IPS-15b (cell line): ENCODE data around the gene SAC3D1.
A peak's percentile ranks its signal among the peaks of the same experiment; 100 is the strongest.
"Not testable (repeated sequence)": the region's sequence is repeated elsewhere in the genome, so short reads cannot be mapped to it uniquely, and the experiment has no call there.

ENCODE experiments used
- H3K27me3 ChIP-seq: one replicate; pipeline ENCODE4 v1.6.1; 2013; ENCODE audit warnings: low read length; ENCODE audit not compliant: control insufficient read depth, insufficient read depth
- H3K36me3 ChIP-seq: one replicate; pipeline ENCODE4 v1.6.1; 2013; ENCODE audit warnings: low read length; ENCODE audit not compliant: control insufficient read depth, insufficient read depth
- H3K4me1 ChIP-seq: one replicate; pipeline ENCODE4 v1.6.1; 2013; ENCODE audit warnings: mild to moderate bottlenecking, low read length; ENCODE audit not compliant: control insufficient read depth, insufficient read depth
- H3K4me3 ChIP-seq: one replicate; pipeline ENCODE4 v1.5.1; 2013; ENCODE audit warnings: low read depth, low read length
- H3K9ac ChIP-seq: one replicate; pipeline ENCODE4 v1.6.1; 2013; ENCODE audit warnings: low read depth, mild to moderate bottlenecking, low read length
- H3K9me3 ChIP-seq: one replicate; pipeline ENCODE4 v1.6.1; 2013; ENCODE audit warnings: mild to moderate bottlenecking, low read length; ENCODE audit not compliant: control insufficient read depth, insufficient read depth

Gene SAC3D1

DNA sequence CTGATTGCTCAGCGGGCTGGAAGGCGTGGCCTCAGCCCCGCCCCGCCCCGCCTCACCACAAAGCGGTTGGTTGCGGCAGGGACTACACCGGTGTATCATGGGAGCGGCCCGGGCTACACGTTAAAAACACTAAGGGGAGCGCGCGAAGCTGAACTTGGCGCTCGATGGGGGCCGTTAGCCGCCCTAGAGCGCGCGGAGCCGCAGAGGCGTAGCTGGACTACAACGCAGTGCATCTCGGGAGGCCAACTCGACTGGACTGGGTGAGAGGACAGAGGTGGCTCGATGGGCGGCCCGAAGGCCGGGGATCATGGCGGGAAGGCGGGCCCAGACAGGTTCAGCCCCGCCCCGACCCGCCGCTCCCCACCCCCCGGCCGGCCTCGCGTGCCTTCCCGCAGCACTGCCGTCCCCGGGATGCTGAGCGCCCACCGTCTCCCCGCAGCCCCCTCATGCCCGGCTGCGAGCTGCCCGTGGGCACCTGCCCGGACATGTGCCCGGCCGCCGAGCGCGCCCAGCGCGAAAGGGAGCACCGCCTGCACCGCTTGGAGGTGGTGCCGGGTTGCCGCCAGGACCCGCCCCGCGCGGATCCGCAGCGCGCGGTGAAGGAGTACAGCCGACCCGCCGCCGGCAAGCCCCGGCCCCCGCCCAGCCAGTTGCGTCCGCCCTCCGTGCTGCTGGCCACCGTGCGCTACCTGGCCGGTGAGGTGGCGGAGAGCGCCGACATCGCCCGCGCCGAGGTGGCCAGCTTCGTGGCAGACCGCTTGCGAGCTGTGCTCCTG is at the start of gene SAC3D1:
Gene SAC3D1, plus strand, starts transcription at position 364 of the 776 bp plus-strand sequence. Its CDS starts 83 bp downstream, at position 447.
- Histone ChIP-seq H3K36me3 (peaks cover 2% of the 10 kb centered on the region), H3K9ac (peak within 1 kb of the TSS; percentile 70), H3K4me3 (peak within 1 kb of the TSS; percentile 78), H3K4me1 (no peaks in the 10 kb centered on the region), H3K9me3 (no peaks in the 10 kb centered on the region), H3K27me3 (no peaks in the 10 kb centered on the region)

- H3K9me3 ChIP-seq = no peaks in the 10 kb centered on the region
- no peaks in the 10 kb centered on the region for H3K4me1 ChIP-seq
- H3K4me3 ChIP-seq = no peak overlapping the region
- H3K9ac ChIP-seq = no peak overlapping the region
- no peaks in the 10 kb centered on the region for H3K36me3 ChIP-seq
- no peaks in the 10 kb centered on the region for H3K27me3 ChIP-seq
These were observed 46.7 kb upstream of the SAC3D1 start for GRCh38 chr11:64994318-64994717.

DNA sequence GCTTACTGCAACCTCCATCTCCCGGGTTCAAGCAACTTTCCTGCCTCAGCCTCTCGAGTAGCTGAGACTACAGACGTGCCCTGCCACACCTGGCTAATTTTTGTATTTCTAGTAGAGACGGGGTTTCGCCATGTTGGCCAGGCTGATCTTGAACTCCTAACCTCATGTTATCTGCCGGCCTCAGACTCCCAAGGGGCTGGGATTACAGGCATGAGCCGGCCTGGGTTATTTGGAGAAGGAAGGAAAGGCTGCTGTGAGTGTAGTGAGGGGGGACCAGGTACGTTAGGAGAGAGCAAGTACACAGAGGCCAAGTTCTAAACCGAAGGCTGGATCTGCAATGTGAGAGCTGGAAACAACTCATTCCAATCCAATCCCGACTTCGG is 44.7 kb upstream of the SAC3D1 start:
- H3K4me1 ChIP-seq = no peaks in the 10 kb centered on the region
- H3K36me3 ChIP-seq = no peaks in the 10 kb centered on the region
- no peaks in the 10 kb centered on the region for H3K9me3 ChIP-seq
- H3K9ac ChIP-seq = no peak overlapping the region
- H3K27me3 ChIP-seq = no peaks in the 10 kb centered on the region
- H3K4me3 ChIP-seq = peak overlapping the region; percentile 23

- no peak within 1 kb of the TSS for H3K9ac ChIP-seq
- no peaks in the 10 kb centered on the region for H3K27me3 ChIP-seq
- no peaks in the 10 kb centered on the region for H3K9me3 ChIP-seq
- H3K4me1 ChIP-seq = no peaks in the 10 kb centered on the region
- H3K4me3 ChIP-seq = peak within 1 kb of the TSS; percentile 23
- H3K36me3 ChIP-seq = no peaks in the 10 kb centered on the region
These were observed 44.2 kb upstream of the SAC3D1 start, which contains the start of gene BATF2 for GRCh38 chr11:64996710-64997380. Gene BATF2 (minus strand): TSS chr11:64996971. CDS start chr11:64996914, 57 bp downstream.

- Histone ChIP-seq H3K36me3 (no peaks in the 10 kb centered on the region), H3K9me3 (no peaks in the 10 kb centered on the region), H3K27me3 (no peaks in the 10 kb centered on the region), H3K4me3 (no peak overlapping the region), H3K9ac (no peak overlapping the region), H3K4me1 (no peaks in the 10 kb centered on the region)
These were observed 42.9 kb upstream of the SAC3D1 start for GRCh38 chr11:64998141-64998540.

- no peaks in the 10 kb centered on the region for H3K27me3 ChIP-seq
- H3K9ac ChIP-seq = no peak overlapping the region
- H3K4me1 ChIP-seq = no peaks in the 10 kb centered on the region
- H3K4me3 ChIP-seq = no peak overlapping the region
- H3K36me3 ChIP-seq = no peaks in the 10 kb centered on the region
- H3K9me3 ChIP-seq = no peaks in the 10 kb centered on the region
These were observed 42.1 kb upstream of the SAC3D1 start for GRCh38 chr11:64998690-64999431.

DNA sequence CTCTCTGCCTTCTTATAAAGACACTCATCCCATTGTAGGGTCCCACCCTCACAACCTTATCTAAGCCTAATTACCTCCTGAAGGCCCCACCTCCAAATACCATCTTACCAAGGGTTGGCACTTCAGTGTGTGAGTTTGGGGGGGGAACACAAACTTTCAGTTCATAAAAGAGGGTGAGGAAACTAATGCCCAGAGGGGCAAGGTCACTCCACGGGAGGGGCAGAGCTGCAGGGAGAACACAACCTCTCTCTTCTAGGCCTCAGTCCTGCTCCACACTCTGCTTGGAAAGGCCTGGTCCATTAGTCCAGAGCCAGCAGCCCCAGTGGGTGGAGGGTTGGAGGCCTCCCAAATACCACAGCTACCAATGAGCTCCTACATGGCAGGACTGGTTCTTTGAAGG is 41.5 kb upstream of the SAC3D1 start:
- Histone ChIP-seq H3K4me3 (no peak overlapping the region), H3K9ac (no peak overlapping the region), H3K27me3 (no peaks in the 10 kb centered on the region)

DNA sequence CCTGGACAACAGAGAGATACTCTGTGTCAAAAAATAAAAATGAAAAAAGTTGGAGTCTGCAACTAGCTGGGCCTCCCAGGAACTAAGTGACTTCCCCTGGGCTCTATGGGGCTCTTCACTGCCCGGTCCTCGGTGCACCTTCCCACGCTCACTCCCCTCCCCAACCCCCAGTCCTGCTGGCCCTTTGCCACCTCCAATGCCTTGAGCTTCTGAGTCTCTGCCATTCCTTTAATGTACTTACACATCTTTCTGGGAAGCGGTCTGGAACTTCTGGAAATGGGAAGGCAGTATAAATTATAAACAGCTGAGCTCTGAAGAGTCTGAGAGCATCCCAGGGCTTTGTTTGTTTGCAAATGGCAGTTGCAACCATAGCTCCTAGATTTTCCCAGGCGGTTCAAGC is 38.3 kb upstream of the SAC3D1 start:
- H3K9ac ChIP-seq = no peak overlapping the region
- no peaks in the 10 kb centered on the region for H3K9me3 ChIP-seq
- H3K4me1 ChIP-seq = no peaks in the 10 kb centered on the region
- H3K27me3 ChIP-seq = no peaks in the 10 kb centered on the region
- no peak overlapping the region for H3K4me3 ChIP-seq
- H3K36me3 ChIP-seq = no peaks in the 10 kb centered on the region

More for the DNA sequence above, 41.5 kb upstream of the SAC3D1 start:
- Histone ChIP-seq H3K9me3 (no peaks in the 10 kb centered on the region), H3K4me1 (no peaks in the 10 kb centered on the region), H3K36me3 (no peaks in the 10 kb centered on the region)

DNA sequence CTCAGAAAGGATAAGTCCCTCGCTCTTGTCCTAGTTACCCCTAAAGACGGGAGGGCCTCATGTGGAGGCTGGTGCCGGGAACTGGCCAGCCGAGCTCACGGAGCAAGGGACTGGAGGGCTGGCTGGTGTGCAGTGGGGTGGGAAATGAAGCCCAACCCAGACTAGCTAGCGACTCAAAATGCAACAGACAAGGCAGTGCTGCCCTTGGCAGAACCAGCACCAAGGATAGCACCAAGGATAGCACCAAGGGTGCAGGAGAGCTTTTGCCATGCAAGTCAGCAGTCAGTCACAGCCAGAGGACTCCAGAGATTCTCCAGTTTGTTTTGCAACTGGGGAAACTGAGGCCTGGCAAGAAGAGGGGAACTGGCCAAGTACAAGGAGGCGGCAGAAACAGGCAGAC is 37.7 kb upstream of the SAC3D1 start:
- H3K9ac ChIP-seq = no peak overlapping the region

DNA sequence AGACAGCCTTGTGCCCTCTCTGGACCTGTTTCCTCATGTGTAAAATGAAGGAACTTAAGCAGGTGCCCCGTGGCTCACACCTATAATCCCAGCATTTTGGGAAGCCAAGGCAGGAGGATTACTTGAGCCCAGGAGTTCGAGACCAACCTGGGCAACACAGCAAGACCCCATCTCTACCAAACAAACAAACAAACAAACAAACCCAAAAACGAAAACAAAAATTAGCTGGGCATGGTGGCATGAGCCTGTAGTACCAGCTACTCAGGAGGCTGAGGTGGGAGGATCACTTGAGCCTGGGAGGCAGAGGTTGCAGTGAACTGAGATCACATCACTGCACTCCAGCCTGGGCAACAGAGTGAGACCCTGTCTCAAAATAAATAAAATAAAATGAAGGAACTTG is 37.0 kb upstream of the SAC3D1 start:
- H3K36me3 ChIP-seq, H3K27me3 ChIP-seq, H3K9me3 ChIP-seq, H3K4me1 ChIP-seq, H3K4me3 ChIP-seq, H3K9ac ChIP-seq: not testable (repeated sequence)

More for the DNA sequence above, 37.7 kb upstream of the SAC3D1 start:
- Histone ChIP-seq H3K36me3 (no peaks in the 10 kb centered on the region), H3K9me3 (no peaks in the 10 kb centered on the region), H3K27me3 (no peaks in the 10 kb centered on the region), H3K4me1 (no peaks in the 10 kb centered on the region), H3K4me3 (no peak overlapping the region)

DNA sequence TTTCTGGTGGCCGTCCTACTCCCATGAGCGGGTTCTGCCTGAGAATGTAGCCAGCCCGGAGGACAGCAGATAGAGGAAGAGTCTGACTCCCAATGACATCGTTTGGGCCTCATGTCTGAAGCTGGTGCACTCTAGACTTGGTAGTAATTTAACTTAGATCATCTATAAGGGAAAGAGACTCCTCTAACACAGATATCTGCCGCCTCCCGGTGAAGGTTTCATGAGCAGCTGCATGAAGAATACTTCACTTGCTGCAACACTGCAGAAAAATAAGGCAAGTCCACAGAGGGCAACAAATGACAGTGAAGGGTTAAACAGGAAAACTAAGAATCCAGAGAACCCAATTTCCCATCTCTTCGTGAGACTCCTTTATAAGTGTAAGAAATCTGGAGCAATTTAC is 33.0 kb upstream of the SAC3D1 start:
- no peak overlapping the region for H3K9ac ChIP-seq
- H3K36me3 ChIP-seq = no peaks in the 10 kb centered on the region
- H3K27me3 ChIP-seq = no peaks in the 10 kb centered on the region
- no peaks in the 10 kb centered on the region for H3K9me3 ChIP-seq
- H3K4me3 ChIP-seq = no peak overlapping the region
- H3K4me1 ChIP-seq = no peaks in the 10 kb centered on the region
